Activated naive CD8-positive, alpha-beta T cell treated with anti-CD3 and anti-CD28 coated beads, Interleukin-2, amount 10 ng/mL, durations not matched to agents 7 days and 5 days (primary cell): ENCODE data around the gene CCNB3. TPM values are rescaled to one million over a fixed set of nuclear protein-coding genes. Genes with fewer than 3 reads are reported as not detected.

Experiments used
- total RNA-seq, 2 experiments: library from RNA; stranded (reverse); gene quantifications; one replicate each; pipeline ENCODE4 v1.2.3, GENCODE V29; 2021

The CCNB3 gene
- total RNA-seq, 2 experiments from 2014 or later, result 1.2 TPM

Other genes with a start within 250 kb of the CCNB3 start
- gene AKAP4, start 3.8 kb upstream of the CCNB3 start, total RNA-seq, result not detected